ENCODE measurements around the gene TMEM259. TPM values are rescaled to one million over a fixed set of nuclear protein-coding genes. Genes with fewer than 3 reads are reported as not detected.
A peak's percentile ranks its signal among the peaks of the same experiment; 100 is the strongest.

Gene TMEM259
- total and polyA plus RNA-seq, 2 of the 8 experiments (the other 6 are each of a cell fraction or from before 2014, with no cell fraction given): 140 to 243 TPM

- TF ChIP-seq TEAD4 (IDR thresholded peaks at IDR 0.05; ENCODE audit: low read depth, low read length) (peak; percentile 67; the same call in 1 of the 2 replicates), CBX5 (IDR thresholded peaks at IDR 0.05; ENCODE audit: low read depth, low read length) (no peak), EP300 (IDR thresholded peaks at IDR 0.05; ENCODE audit: borderline replicate concordance in 1 of 2, low read depth in 2 of 2, low read length in 2 of 2) (peak in 1 of 2 experiments; percentile 83; a peak in 1 of 3 replicates), SIRT6 (IDR thresholded peaks at IDR 0.05; ENCODE audit: low read length) (no peak), USF2 (IDR thresholded peaks at IDR 0.05; ENCODE audit: low read length) (no peak), SIN3A (conservative IDR thresholded peaks at IDR 0.05 in 1 of 2, IDR thresholded peaks at IDR 0.05 in 1 of 2; ENCODE audit: low read depth in 1 of 2, low read length in 2 of 2) (peak in 1 of 2 experiments; percentile 24; a peak in 2 of 4 replicates), RBBP5 (IDR thresholded peaks at IDR 0.05; ENCODE audit: borderline replicate concordance, low read depth, low read length) (peak; percentile 40; the same call in 1 of the 2 replicates), TAF1 (IDR thresholded peaks at IDR 0.05; ENCODE audit: low read depth, low read length) (peak; percentile 88), TAF7 (optimal IDR thresholded peaks at IDR 0.05; ENCODE audit: borderline replicate concordance, low read depth, low read length) (peak; percentile 54), CREB1 (IDR thresholded peaks at IDR 0.05) (peak; percentile 28; the same call in 1 of the 2 replicates), E2F6 (IDR thresholded peaks at IDR 0.05) (no peak), PHF8 (conservative IDR thresholded peaks at IDR 0.05; ENCODE audit: low read depth, low read length) (peak; percentile 82)
These were observed 5.2 kb upstream of the TMEM259 start, which contains the start of gene CNN2 (continued) for GRCh38 chr19:1025960-1026782.

Measured in H1 (cell line).